Tibial nerve (tissue), 3 donors: ENCODE data around the gene MYO5C.

Source experiments
- CTCF ChIP-seq, 5 experiments: fragments of 200-600 bp in 3 of 5; fragments of 450-650 bp in 2 of 5; sonication (generic) in 3 of 5; IDR thresholded peaks; one replicate each; pipeline ENCODE4 v1.5.1; 2016 to 2019; ENCODE audit warnings: antibody characterized with exemption in 5 of 5, mild to moderate bottlenecking in 3 of 5, moderate library complexity in 2 of 5
- POLR2A ChIP-seq, 2 donors: fragments of 450-650 bp; IDR thresholded peaks; one replicate each; pipeline ENCODE4 v1.6.1; 2017; ENCODE audit warnings: antibody characterized with exemption in 2 of 2, mild to moderate bottlenecking in 2 of 2, moderate library complexity in 2 of 2

- TF ChIP-seq POLR2A (IDR thresholded peaks at IDR 0.05): no peak
- TF ChIP-seq CTCF (IDR thresholded peaks at IDR 0.05): no peak
Observed at GRCh38 chr15:52233405-52233804, 62.2 kb downstream of the MYO5C start.
